ENCODE data around the gene SPAG16.
"Not testable (repeated sequence)": the region's sequence is repeated elsewhere in the genome, so short reads cannot be mapped to it uniquely, and the experiment has no call there.

The SPAG16 gene

DNA sequence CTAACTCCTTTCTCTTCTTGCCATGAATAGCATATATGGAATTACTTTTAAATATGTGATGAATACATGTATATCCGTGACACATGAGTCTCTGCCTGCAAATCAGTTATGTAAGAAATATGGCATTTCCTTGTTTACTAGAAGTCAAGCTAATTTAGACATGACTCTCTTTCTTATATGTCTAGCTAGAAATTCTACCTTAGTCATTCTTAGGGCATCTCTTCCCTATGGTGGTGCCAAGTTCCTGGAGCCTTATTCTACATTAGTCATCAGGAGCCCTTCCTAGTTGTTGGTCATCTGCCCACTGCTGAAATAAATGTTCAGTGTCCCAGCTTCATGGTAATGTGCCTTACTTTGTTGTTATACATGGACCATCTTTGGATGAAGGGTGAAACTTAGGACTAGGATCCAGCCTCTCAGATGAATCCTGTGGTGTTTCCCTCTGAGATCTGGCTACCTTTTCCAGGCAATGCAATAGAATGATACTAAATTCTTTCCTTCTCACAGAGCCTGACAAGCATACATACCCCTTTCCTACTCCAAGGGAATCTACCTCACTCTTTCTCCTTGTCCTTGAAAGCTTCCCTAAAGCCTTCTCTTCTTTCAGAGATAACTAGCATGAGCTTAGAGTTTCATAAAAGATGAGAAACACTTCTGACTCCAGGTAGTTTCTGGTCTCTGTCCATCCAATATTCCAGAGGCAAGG is 711.3 kb downstream of the SPAG16 start:
- no peak for DNase-seq (ENCODE audit: low read depth, low spot score)

DNA sequence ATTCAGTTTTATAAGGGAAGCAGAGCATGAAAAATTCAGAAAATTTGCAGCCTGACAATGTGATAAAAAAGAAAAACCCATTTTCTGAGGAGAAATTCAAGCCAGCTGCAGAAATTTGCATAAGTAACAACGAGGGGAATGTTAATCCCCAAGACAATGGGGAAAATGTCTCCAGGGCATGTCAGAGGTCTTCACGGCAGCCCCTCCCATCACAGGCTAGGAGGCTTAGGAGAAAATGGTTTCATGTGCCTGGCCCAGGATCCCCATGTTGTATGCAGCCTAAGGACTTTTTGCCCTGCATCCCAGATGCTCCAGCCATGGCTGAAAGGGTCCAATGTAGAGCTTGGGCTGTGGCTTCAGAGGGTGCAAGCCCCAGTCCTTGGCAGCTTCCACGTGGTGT is 714.7 kb downstream of the SPAG16 start:
- not testable (repeated sequence) for DNase-seq (ENCODE audit: low read depth, low spot score)

DNA sequence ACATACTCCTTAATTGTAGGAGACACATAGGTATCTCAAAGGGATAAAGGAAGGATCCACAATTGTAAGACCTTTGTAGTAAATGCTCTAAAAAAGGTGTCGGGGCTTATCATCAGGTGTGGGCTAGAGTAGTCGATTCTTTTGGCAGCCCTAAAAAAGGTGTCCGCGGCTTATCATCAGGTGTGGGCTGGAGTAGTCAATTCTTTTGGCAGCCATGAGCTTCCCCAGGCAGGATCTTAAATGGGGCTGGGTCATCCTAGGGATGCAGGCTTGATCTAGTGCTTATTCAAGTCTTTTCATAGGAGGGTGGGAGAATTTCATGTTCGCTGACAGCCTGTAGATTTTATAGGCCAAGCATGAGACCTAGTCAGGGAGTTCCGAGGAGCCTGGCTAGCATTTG is 720.2 kb downstream of the SPAG16 start:
- no peak for DNase-seq (ENCODE audit: low read depth, low spot score)

DNA sequence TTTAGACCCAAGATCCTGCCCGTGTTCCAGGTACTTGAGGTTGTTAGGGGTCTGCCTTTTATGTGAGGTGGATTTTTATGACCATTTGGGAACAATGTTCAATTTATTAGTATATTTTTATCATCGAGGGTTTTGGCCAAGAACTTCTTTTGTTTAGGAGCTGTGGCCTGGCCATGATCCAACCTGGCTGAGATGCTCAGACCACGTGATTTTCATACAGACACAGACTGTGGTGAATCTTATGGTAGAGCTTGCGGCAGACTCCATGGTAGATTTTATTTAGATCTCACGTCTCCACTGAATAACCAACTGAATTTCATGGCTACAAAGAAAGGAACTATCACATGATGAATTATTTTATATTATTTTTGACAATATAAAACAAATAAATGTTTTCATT is 721.1 kb downstream of the SPAG16 start:
- DNase-seq (ENCODE audit: low read depth, low spot score) = no peak

DNA sequence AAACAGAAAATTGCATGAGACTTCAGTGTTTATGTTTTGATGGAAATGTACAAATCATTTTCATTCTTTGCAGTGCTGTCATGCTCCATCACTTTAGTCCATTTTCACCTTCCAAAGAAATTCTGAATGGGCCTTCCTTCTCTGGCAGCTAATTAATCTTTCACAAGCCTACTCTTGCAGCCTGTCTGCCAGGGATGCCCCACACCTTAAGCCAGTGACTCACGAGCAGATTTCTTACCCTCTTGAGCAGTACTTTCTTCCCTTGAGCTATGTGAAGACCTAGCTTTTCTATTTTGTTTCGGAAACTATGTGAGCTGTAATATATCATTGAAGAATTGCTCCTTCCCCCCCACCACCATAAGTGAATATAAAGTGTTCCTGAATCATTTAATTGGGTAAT is 722.3 kb downstream of the SPAG16 start:
- DNase-seq (ENCODE audit: low read depth, low spot score) = no peak

DNA sequence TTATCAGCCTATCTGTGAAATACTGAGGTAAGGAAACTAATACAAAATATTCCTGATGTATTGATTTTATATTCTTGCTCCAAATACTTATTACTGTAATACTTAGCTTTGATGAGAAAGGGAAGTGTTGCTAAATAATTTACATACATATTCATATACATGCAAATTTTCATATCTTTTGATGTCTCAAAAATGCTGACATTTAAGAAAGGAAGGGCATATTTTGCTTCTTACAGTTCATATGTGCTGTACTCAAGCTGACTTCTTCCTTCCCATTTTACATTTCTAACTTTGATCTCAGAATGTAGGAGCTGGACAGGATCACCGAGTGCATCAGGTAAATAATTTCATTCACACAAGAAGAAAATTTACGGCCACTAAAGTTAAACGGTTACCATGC is 727.4 kb downstream of the SPAG16 start:
- no peak for DNase-seq (ENCODE audit: low read depth, low spot score)

DNA sequence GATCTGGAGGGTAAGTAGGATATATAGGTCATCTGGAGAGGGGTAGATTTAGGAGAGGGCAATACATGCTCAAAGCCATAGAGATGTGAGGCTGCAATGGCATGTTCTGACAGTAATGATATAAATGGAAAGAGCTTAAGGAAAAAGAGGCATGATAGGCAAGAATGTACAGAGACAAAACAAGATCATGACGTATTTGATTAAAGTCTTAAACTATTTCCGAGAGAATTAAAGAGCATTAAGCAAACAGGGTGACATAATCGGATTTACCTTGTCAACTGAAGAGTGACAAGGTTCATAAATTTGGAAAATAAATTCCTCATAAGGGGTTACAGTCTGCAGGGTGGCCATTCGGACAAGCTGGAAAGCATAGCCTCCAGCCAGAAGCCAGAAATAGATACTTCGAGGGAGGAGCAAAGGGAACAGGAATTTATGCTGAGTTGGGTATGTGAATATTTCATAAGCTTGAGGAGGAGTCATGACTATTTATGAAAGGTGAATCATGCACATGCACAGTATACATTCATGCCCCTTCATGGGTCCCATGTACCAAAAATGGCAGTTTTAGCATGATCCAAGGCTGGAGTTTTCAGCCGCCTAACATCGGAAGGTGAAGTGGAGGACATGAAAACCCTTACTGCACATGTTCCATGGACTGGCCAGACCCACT is 730.4 kb downstream of the SPAG16 start:
- DNase-seq (ENCODE audit: low read depth, low spot score) = no peak

DNA sequence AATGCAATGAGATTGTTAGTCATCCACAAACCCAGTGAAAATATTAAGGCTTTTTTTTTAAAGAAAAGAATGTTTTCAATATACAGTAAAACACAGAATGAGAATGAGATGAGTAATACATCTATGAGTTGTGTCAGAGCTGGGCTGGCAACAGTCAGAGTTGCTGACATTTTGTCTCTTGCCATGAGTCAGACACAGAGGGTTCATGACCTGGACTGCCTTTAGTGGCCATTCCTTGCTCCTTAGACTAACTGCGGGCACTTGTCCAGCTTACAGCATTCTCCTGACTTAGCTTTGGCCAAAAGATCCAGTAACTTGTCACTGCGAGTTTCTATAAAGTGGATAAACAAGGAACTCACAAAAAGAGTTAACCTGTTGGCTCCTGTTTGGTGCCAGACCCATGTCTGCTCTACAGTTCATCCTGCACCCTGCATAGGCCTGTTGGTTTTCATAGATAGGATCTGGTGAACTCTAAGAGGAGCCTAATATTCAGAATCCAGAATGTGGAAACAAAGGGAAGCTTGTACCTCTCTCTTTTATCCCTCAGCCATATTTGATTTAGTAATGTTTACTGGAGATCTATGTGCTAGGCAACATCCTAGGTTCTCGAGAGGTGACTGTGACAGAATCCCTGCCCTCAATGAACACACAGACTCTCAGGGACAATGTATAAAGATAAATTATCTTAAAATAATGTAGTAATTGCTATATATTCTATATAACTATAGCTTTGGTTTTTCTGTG is 735.1 kb downstream of the SPAG16 start:
- no peak for DNase-seq (ENCODE audit: low read depth, low spot score)

DNA sequence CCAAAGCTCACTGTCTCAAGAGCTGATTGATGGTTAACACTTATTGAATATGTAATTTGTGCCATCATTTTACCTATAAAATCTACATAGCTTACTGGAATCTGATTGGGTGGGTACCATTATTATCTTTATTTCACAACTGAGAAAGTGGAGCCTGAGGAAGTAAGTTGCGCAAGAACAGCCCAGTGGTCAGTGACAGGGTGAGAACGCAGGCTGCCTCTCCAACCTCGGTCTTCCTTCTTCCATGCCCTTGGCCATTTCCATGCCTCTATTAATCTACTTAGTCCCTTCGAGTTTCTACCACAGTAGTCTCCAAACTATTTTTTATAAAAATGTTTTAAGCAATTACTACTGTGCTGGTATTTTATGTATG is 735.7 kb downstream of the SPAG16 start:
- DNase-seq (ENCODE audit: low read depth, low spot score) = no peak

DNA sequence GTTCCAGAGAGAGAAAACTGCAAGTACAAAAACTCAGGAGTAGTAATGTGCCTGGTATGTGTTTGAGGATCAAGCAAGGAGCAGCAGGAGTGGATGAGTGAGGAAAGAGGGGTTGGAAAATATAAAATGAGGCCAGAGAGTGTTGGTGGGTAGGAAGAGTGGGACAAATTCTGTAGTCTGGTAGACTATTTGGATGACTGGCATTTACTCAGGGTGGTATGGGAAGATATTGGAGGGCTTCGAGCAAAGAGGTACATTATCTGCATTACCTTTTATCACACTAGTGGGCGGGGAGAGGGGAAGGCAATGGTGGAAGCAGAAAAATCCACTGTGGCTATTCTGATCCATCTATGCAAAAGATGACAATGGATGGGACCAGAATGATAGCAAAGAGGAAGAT is 744.9 kb downstream of the SPAG16 start:
- no peak for DNase-seq (ENCODE audit: low read depth, low spot score)

DNA sequence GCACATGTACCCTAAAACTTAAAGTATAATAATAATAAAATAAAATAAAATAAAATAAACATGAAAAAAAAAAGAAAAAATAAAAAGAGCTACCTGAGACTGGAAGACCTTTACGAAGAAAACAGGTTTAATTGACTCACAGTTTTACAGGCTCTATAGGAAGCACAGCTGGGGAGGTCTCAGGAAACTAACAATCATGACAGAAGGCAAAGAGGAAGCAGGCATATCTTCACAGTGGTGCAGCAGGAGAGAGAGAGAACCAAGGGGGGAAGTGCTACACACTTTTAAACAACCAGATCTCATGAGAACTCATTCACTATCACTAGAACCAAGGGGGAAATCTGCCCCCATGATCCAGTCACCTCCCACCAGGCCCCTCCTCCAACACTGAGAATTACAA is 747.3 kb downstream of the SPAG16 start:
- DNase-seq (ENCODE audit: low read depth, low spot score) = no peak

DNA sequence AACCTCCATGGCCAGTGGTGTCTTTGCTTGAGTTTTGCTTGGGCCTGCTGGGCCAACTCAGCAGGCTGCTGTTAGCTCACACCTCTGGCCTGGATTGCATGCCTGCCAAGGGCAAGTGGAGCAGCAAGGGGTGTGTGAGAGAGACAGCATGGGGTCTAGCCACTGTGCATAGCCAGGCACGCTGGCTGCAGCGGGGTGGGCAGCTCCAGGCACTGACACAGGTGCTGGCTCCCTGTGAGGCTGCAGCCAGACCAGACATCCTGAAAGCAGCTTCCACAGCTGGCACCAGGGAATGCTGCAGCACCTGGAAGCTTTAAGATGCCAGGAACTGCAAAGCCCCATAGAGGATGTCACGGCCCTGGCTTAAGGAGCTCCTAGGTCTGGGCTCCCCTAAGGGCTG is 750.2 kb downstream of the SPAG16 start:
- no peak for DNase-seq (ENCODE audit: low read depth, low spot score)

DNA sequence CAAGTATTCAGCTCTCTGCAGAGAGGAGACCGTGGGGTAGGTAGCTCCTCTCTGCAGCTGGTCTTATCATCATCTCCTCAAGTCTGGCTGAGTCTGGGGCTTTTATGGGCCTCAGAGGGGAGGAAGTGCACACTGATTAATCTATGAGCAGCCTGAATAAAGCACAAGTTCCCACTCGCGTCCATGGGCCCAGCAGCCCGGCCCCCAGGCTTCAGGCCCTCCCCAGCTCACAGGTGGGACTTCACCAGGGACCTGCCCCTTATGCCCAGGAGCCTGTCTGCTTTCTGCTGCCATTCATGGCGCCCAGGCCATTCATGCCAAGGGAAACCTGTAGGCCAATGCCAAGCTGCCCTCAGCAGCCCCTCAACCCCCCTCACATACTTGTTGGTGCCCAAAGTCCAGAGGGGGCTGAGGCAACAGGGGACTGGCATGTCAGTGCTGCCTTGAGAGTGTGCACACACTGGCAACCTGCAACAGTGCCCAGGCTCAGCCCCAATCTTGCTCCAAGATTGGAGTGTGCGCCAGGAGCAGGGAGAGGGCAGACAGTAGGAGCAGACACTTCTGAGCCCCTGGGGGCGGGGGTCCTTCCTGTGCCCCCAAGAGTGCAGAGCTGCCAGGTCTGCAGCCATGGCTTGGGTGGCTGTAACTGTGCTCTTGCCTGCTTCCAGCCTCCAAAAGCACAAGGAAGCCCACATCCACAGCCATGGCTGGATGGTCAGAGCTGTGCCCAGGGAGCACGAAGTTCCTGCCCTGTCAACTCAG is 751.0 kb downstream of the SPAG16 start:
- DNase-seq (ENCODE audit: low read depth, low spot score) = no peak

DNA sequence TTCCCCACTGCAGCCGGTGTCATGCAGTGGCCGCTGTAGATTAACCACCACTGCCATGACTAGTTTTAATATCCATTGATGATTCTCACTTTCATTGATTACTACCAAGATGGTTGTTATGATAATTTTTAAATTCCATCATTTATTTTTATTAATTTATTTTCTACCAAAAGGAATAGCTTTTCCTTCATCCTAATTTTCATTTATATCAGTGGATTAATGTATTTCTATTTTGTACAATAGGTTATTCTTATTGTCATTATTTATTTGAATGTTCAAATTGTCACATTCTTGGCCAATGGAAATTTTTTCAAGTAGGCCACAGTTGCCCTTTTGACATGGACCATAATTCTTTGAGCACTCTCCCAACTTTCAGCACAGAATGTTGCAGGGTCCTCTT is 751.7 kb downstream of the SPAG16 start:
- no peak for DNase-seq (ENCODE audit: low read depth, low spot score)

DNA sequence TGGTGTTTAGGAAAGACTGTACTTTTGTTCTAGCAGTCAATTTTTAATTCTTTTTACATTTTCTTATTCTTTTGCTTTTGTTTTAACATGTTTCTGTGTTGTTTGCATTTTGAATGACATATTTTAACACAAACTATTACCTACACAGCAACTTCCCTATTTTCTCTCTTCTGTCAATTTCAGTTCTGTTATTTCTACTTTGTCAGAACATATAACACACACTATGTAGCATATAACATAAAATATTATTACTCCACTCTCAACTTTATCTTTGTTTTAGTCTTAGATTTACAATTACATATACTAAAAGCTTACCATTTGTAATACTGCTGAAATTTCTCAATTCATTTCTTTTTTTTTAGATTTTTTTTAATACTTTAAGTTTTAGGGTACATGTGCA is 753.9 kb downstream of the SPAG16 start:
- DNase-seq (ENCODE audit: low read depth, low spot score) = no peak

DNA sequence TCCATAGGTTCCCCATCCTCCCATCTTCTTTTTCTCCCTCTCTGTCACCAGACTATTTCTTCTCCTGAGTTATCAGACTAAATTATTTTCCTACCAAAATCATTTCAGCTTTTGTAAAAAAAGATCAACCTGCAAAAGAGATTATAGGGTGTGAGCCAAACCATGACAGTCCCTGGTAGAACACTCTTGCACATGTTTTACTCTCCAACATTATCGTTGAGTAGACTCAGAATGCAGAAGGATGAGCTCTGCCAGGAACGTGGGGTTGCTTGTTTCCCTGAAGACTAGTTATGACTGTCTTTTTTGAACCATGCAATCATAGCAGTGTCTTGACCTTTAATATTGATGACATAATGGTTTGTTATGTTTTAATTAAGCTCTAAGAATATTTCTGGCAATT is 766.5 kb downstream of the SPAG16 start:
- DNase-seq (ENCODE audit: low read depth, low spot score) = no peak

DNA sequence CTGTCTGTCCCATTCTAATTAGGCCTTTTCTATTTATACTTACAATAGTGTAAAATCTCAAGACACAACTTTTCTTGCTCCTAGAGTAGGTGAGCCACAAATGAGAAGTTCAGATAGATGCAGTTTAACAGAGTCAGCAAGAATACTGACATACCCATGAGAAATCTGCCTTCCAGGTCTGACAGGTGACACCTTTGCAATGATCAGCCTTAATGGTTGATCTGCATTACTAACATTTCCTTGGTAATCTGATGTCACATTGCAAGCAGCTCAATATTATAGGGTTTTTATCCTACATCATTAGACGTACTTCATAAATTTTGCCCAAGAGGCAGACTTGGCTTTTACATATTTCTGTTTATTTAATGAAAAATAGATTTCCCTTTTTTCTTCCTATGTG is 767.3 kb downstream of the SPAG16 start:
- DNase-seq (ENCODE audit: low read depth, low spot score) = no peak

DNA sequence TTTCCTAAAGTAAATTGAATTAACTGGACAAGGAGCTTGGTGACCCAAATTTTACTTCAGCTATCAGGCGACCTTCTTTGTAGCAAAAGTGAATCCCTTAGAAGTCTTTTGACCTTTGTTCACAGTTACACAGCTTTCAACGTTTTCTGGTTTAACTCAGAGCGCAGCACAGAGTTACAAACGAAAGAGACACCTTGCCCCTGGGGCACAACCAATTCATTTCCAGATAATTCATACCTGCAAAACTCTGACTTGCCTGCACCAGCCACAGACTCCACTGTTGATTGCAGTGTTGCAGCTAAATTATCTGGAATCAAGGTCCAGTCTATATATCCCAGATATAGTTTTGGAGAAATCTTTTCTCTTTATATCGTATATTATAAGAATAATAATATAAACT is 768.0 kb downstream of the SPAG16 start:
- no peak for DNase-seq (ENCODE audit: low read depth, low spot score)

DNA sequence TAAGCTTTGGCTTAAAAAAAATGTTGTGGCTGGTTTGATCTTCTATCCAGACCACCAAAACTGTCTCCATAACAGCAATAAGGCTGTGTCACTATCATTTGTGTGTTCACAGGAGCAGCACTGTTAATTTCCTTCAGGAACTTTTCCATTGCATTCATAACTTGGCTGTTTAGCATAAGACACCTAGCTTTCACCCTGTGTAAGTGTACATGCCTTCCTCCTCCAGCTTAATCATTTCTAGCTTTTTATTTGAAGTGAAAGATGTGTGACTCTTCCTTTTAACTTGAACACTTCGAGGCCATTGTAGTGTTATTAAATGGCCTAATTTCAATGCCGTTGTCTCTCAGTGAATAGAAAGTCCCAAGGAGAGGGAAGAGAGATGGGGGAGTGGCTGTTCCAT is 773.7 kb downstream of the SPAG16 start:
- no peak for DNase-seq (ENCODE audit: low read depth, low spot score)

DNA sequence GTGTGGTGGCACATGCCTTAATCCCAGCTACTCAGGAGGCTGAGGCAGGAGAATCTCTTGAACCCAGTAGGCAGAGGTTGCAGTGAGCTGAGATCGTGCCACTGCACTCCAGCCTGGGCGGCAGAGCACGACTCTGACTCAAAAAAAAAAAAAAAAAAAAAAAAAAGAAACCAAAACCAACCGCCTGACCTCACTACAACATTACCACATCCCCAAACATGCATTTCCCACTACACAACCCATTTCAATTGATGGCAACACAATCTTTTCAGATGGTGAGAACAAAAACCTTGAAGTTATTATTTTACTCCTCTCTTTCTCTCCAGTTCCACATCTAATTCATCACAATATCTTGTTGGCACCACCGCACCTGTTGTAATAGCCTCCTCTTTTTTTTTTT is 778.0 kb downstream of the SPAG16 start:
- not testable (repeated sequence) for DNase-seq (ENCODE audit: low read depth, low spot score)

DNA sequence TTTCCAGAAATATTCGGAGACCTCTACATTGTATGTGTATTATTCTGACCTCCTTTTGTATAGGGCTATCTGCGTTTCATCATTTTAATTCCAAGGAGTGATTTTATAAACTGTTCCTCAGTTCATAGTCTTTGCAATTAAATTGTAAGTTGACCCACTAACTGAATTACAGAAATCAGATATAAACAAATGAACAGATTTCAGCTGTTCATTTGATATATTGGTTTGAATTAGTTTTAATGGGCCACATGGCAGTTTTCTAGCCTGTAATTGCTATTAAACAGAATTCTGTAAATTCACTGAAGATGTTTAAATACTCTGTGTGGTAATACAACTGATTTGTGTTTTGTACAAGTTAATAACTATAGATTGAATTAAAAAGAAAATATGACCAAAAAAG is 780.2 kb downstream of the SPAG16 start:
- DNase-seq (ENCODE audit: low read depth, low spot score) = no peak

DNA sequence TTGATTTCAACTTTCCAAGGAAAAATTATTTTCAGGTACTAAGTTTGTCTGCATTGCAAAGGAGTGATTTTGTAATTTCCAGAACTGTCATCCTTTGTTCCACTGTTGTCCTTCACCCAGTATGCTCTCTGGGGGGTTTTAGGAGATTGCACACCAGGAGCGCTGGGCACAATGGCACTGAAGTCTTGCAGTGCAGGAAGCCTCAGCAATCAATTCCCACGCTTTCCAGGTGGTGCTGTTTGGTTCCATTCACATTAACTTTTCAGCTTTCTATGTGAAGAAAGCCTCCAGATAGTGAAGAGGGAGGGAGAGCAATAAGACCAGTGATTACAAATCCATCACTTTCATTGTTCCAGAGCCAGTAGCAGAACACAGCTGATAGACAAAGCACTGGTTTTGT is 782.6 kb downstream of the SPAG16 start:
- no peak for DNase-seq (ENCODE audit: low read depth, low spot score)

Measured in iPS DF 19.7 (cell line).